GM19239 (cell line): ENCODE data around the gene GLIS1.
A peak's percentile ranks its signal among the peaks of the same experiment; 100 is the strongest.

Experiments used
- DNase-seq: peaks from one replicate; pipeline ENCODE4 v3.0.0; 2011; ENCODE audit warnings: low spot score; ENCODE audit not compliant: insufficient read length
- FAIRE-seq: peaks from 2 replicates; lab custom pipeline; 2011; peaks lifted over from hg19 to GRCh38; lab: Jason Lieb, UNC

Gene GLIS1

GRCh38 chr1:53507116-53507820 is 231.7 kb downstream of the GLIS1 start:
- no peak for FAIRE-seq
- no peak for DNase-seq

GRCh38 chr1:53506355-53507050 is 232.5 kb downstream of the GLIS1 start:
- DNase-seq (no peak), FAIRE-seq (no peak)

GRCh38 chr1:53505891-53506290 is 233.1 kb downstream of the GLIS1 start:
- DNase-seq (no peak), FAIRE-seq (no peak)

- no peak for FAIRE-seq
- DNase-seq: no peak
These were observed 233.6 kb downstream of the GLIS1 start for GRCh38 chr1:53505401-53505800.

- no peak for FAIRE-seq
- DNase-seq: no peak
These were observed 234.1 kb downstream of the GLIS1 start for GRCh38 chr1:53504901-53505300.

- FAIRE-seq (no peak), DNase-seq (no peak)
These were observed 235.3 kb downstream of the GLIS1 start for GRCh38 chr1:53503433-53504217.

GRCh38 chr1:53502641-53503432 is 236.1 kb downstream of the GLIS1 start:
- no peak for DNase-seq
- FAIRE-seq: no peak

- DNase-seq (no peak), FAIRE-seq (no peak)
These were observed 237.6 kb downstream of the GLIS1 start for GRCh38 chr1:53501065-53502005.

- no peak for FAIRE-seq
- DNase-seq: no peak
These were observed 238.5 kb downstream of the GLIS1 start for GRCh38 chr1:53500204-53501064.

GRCh38 chr1:53499257-53500203 is 239.4 kb downstream of the GLIS1 start:
- no peak for DNase-seq
- FAIRE-seq: no peak

- DNase-seq (no peak), FAIRE-seq (no peak)
These were observed 240.3 kb downstream of the GLIS1 start for GRCh38 chr1:53498555-53499131.

GRCh38 chr1:53495633-53496345 is 243.2 kb downstream of the GLIS1 start:
- DNase-seq: no peak

GRCh38 chr1:53490351-53490750 is 248.6 kb downstream of the GLIS1 start:
- FAIRE-seq: no peak
- no peak for DNase-seq

More at GRCh38 chr1:53495633-53496345, 243.2 kb downstream of the GLIS1 start:
- no peak for FAIRE-seq

GRCh38 chr1:53486395-53487026 is 252.5 kb downstream of the GLIS1 start:
- DNase-seq (no peak), FAIRE-seq (no peak)

GRCh38 chr1:53485478-53486394 is 253.2 kb downstream of the GLIS1 start:
- FAIRE-seq: peak; percentile 21
- DNase-seq: peak; percentile 73
